CD4-positive, CD25-positive, alpha-beta regulatory T cell (primary cell): ENCODE data around the gene HIP1R. TPM values are rescaled to one million over a fixed set of nuclear protein-coding genes. Genes with fewer than 3 reads are reported as not detected.

Experiments
- ATAC-seq, 2 donors: fragments of 150-1000 bp; cut with Tn5 transposase; one replicate each; pipeline ENCODE4 v1.10.0; 2021; ENCODE audit warnings: low read depth in 2 of 2, moderate number of reproducible peaks in 2 of 2, moderate library complexity in 1 of 2
- DNase-seq, 3 donors: peaks; one replicate each; pipeline versions ENCODE4 v3.0.0 to v3.0.0-alpha.2; 2012 to 2022; ENCODE audit warnings: mixed read lengths in 1 of 3
- H3K27ac ChIP-seq: one replicate; pipeline ENCODE4 v1.7.0; 2013; ENCODE audit warnings: mild to moderate bottlenecking, low read length; ENCODE audit not compliant: insufficient read depth, poor library complexity, severe bottlenecking
- H3K27me3 ChIP-seq: one replicate; pipeline ENCODE4 v1.7.0; 2013; ENCODE audit warnings: low read length; ENCODE audit not compliant: control insufficient read depth, insufficient read depth
- H3K36me3 ChIP-seq: one replicate; pipeline ENCODE4 v1.7.0; 2013; ENCODE audit warnings: mild to moderate bottlenecking, low read length, moderate library complexity; ENCODE audit not compliant: control insufficient read depth, insufficient read depth
- H3K4me1 ChIP-seq: 2 replicates; pipeline ENCODE4 v1.7.0; 2013; ENCODE audit warnings: mild to moderate bottlenecking, low read length; ENCODE audit not compliant: insufficient read depth, control insufficient read depth, poor library complexity, severe bottlenecking
- H3K4me3 ChIP-seq: one replicate; pipeline ENCODE4 v1.7.0; 2013; ENCODE audit warnings: low read depth, mild to moderate bottlenecking, low read length, moderate library complexity
- H3K9me3 ChIP-seq, 2 experiments: 1 replicate in 1 of 2; 2 replicates in 1 of 2; pipeline ENCODE4 v1.7.0; 2013; ENCODE audit warnings: low read length in 2 of 2, mild to moderate bottlenecking in 1 of 2, moderate library complexity in 1 of 2; ENCODE audit not compliant: control insufficient read depth in 2 of 2
- H3K27ac Mint-ChIP-seq, 3 donors: one replicate each; pipeline ENCODE4 v1.8.0; 2020 to 2022; ENCODE audit warnings: mild to moderate bottlenecking in 3 of 3, mixed read lengths in 3 of 3, moderate library complexity in 2 of 3
- H3K27me3 Mint-ChIP-seq: one replicate; pipeline ENCODE4 v1.8.0; 2022; ENCODE audit warnings: mild to moderate bottlenecking, mixed read lengths
- H3K36me3 Mint-ChIP-seq: one replicate; pipeline ENCODE4 v1.8.0; 2020; ENCODE audit warnings: mixed read lengths
- H3K4me1 Mint-ChIP-seq, 4 donors: one replicate each; pipeline ENCODE4 v1.8.0; 2020 to 2022; ENCODE audit warnings: mixed read lengths in 4 of 4, mild to moderate bottlenecking in 1 of 4
- H3K4me3 Mint-ChIP-seq, 4 donors: one replicate each; pipeline ENCODE4 v1.8.0; 2020 to 2022; ENCODE audit warnings: mild to moderate bottlenecking in 4 of 4, mixed read lengths in 4 of 4, moderate library complexity in 3 of 4
- H3K9me3 Mint-ChIP-seq, 7 donors: one replicate each; pipeline ENCODE4 v1.8.0; 2020 to 2022; ENCODE audit warnings: mixed read lengths in 7 of 7, mild to moderate bottlenecking in 3 of 7, moderate library complexity in 2 of 7
- polyA plus RNA-seq, 4 donors: library from polyadenylated mRNA; unstranded; fragments of 300-500 nt; fragmentation: Illumina TruSeq; gene quantifications; one replicate each; pipeline ENCODE4 v1.2.3, GENCODE V29; 2021
- total RNA-seq: library from RNA; stranded (reverse); gene quantifications from one replicate; pipeline ENCODE4 v1.2.3, GENCODE V29; 2022

The HIP1R gene
- total and polyA plus RNA-seq, 5 donors from 2014 or later, result 3.8 to 56.0 (median 5.5) TPM

- H3K27me3 Mint-ChIP-seq, result no peaks in the 10 kb centered on the region
- no peak for ATAC-seq
- peaks cover 14 to 53% (median 31%) of the 10 kb centered on the region in 4 donors for H3K4me1 Mint-ChIP-seq
- Histone ChIP-seq H3K4me3 (no peak overlapping the region), H3K4me1 (peaks cover 37% of the 10 kb centered on the region), H3K27ac (no peak overlapping the region), H3K27me3 (no peaks in the 10 kb centered on the region), H3K36me3 (peaks cover 52% of the 10 kb centered on the region), H3K9me3 (no peaks in the 10 kb centered on the region)
- H3K9me3 Mint-ChIP-seq, result no peaks in the 10 kb centered on the region
- H3K27ac Mint-ChIP-seq, result peak overlapping the region; percentile 69 to 91 (median 69)
- H3K36me3 Mint-ChIP-seq, result peaks cover 32% of the 10 kb centered on the region
- DNase-seq, result no peak
- no peak overlapping the region for H3K4me3 Mint-ChIP-seq
Observed at GRCh38 chr12:122868471-122869177, 33.4 kb downstream of the HIP1R start.

- H3K27me3 Mint-ChIP-seq, result no peaks in the 10 kb centered on the region
- DNase-seq (no peak), ATAC-seq (no peak)
- peak overlapping the region; percentile 9 to 52 (median 46) for H3K4me3 Mint-ChIP-seq
- Histone ChIP-seq H3K27me3 (no peaks in the 10 kb centered on the region), H3K4me1 (peaks cover 44% of the 10 kb centered on the region), H3K4me3 (no peak overlapping the region), H3K27ac (no peak overlapping the region), H3K36me3 (peaks cover 52% of the 10 kb centered on the region), H3K9me3 (no peaks in the 10 kb centered on the region)
- peaks cover 21 to 59% (median 39%) of the 10 kb centered on the region in 4 donors for H3K4me1 Mint-ChIP-seq
- H3K9me3 Mint-ChIP-seq, result no peaks in the 10 kb centered on the region
- peak overlapping the region; percentile 69 to 91 (median 69) for H3K27ac Mint-ChIP-seq
- peaks cover 30% of the 10 kb centered on the region for H3K36me3 Mint-ChIP-seq
Observed at GRCh38 chr12:122869207-122869973, 34.1 kb downstream of the HIP1R start.

- peaks cover 22 to 63% (median 42%) of the 10 kb centered on the region in 4 donors for H3K4me1 Mint-ChIP-seq
- Histone ChIP-seq H3K36me3 (peaks cover 49% of the 10 kb centered on the region), H3K9me3 (no peaks in the 10 kb centered on the region), H3K27ac (no peak overlapping the region), H3K4me3 (no peak overlapping the region), H3K27me3 (no peaks in the 10 kb centered on the region), H3K4me1 (peaks cover 48% of the 10 kb centered on the region)
- H3K36me3 Mint-ChIP-seq, result peaks cover 29% of the 10 kb centered on the region
- DNase-seq, result no peak
- H3K27me3 Mint-ChIP-seq, result no peaks in the 10 kb centered on the region
- H3K9me3 Mint-ChIP-seq, result no peaks in the 10 kb centered on the region
- ATAC-seq, result no peak
- H3K27ac Mint-ChIP-seq, result peak overlapping the region in 1 of 3 donors; percentile 91
- H3K4me3 Mint-ChIP-seq, result peak overlapping the region; percentile 9 to 95 (median 64)
Observed at GRCh38 chr12:122870163-122870842, 35.0 kb downstream of the HIP1R start.

GRCh38 chr12:122870867-122871664, 35.8 kb downstream of the HIP1R start:
- peaks cover 44% of the 10 kb centered on the region for H3K36me3 ChIP-seq
- H3K4me1 Mint-ChIP-seq, result peaks cover 28 to 71% (median 49%) of the 10 kb centered on the region in 4 donors
- H3K4me1 ChIP-seq, result peaks cover 56% of the 10 kb centered on the region

GRCh38 chr12:122871851-122872780, 36.9 kb downstream of the HIP1R start:
- H3K36me3 ChIP-seq, result peaks cover 35% of the 10 kb centered on the region
- H3K4me1 ChIP-seq, result peaks cover 63% of the 10 kb centered on the region
- H3K9me3 Mint-ChIP-seq, result no peaks in the 10 kb centered on the region
- H3K36me3 Mint-ChIP-seq, result peaks cover 26% of the 10 kb centered on the region
- peak overlapping the region; percentile 76 to 95 (median 90) for H3K4me3 Mint-ChIP-seq
- ATAC-seq, result peak; percentile 58 to 65
- H3K4me1 Mint-ChIP-seq, result peaks cover 30 to 81% (median 56%) of the 10 kb centered on the region in 4 donors
- H3K27me3 ChIP-seq, result no peaks in the 10 kb centered on the region
- H3K27ac Mint-ChIP-seq, result peak overlapping the region; percentile 91 to 100 (median 96)
- peak in 2 of 3 donors; percentile 39 to 72 for DNase-seq
- H3K4me3 ChIP-seq, result peak overlapping the region; percentile 80
- H3K27ac ChIP-seq, result peak overlapping the region; percentile 51
- no peaks in the 10 kb centered on the region for H3K9me3 ChIP-seq
- no peaks in the 10 kb centered on the region for H3K27me3 Mint-ChIP-seq

More at GRCh38 chr12:122870867-122871664, 35.8 kb downstream of the HIP1R start:
- peak overlapping the region; percentile 51 for H3K27ac ChIP-seq
- Mint-ChIP-seq H3K27ac (peak overlapping the region; percentile 71 to 100 (median 91)), H3K9me3 (no peaks in the 10 kb centered on the region), H3K27me3 (no peaks in the 10 kb centered on the region), H3K36me3 (peaks cover 29% of the 10 kb centered on the region), H3K4me3 (peak overlapping the region; percentile 76 to 95 (median 90))
- H3K27me3 ChIP-seq, result no peaks in the 10 kb centered on the region
- peak overlapping the region; percentile 80 for H3K4me3 ChIP-seq
- DNase-seq (no peak), ATAC-seq (no peak)
- no peaks in the 10 kb centered on the region for H3K9me3 ChIP-seq

- ATAC-seq (no peak), DNase-seq (no peak)
- H3K4me1 ChIP-seq, result peaks cover 70% of the 10 kb centered on the region
- H3K4me3 ChIP-seq, result no peak overlapping the region
- peak overlapping the region; percentile 84 to 96 (median 91) for H3K27ac Mint-ChIP-seq
- no peaks in the 10 kb centered on the region for H3K27me3 ChIP-seq
- peaks cover 28% of the 10 kb centered on the region for H3K36me3 ChIP-seq
- no peaks in the 10 kb centered on the region for H3K9me3 ChIP-seq
- no peak overlapping the region for H3K27ac ChIP-seq
- H3K4me1 Mint-ChIP-seq, result peaks cover 33 to 89% (median 62%) of the 10 kb centered on the region in 4 donors
- peak overlapping the region; percentile 76 to 95 (median 90) for H3K4me3 Mint-ChIP-seq
- H3K9me3 Mint-ChIP-seq, result no peaks in the 10 kb centered on the region
- H3K36me3 Mint-ChIP-seq, result peaks cover 26% of the 10 kb centered on the region
- H3K27me3 Mint-ChIP-seq, result no peaks in the 10 kb centered on the region
Observed at GRCh38 chr12:122872815-122873361, 37.6 kb downstream of the HIP1R start.
